HG02943 (cell line): ENCODE results near the gene SPTSSA.
"Not testable (repeated sequence)": the region's sequence is repeated elsewhere in the genome, so short reads cannot be mapped to it uniquely, and the experiment has no call there.

Experiments
- ATAC-seq: cut with Tn5 transposase; IDR thresholded peaks from one replicate; pipeline ENCODE4 v1.9.1; 2021; ENCODE audit warnings: mild to moderate bottlenecking, low read depth, moderate library complexity; ENCODE audit not compliant: unreplicated experiment

SPTSSA gene

GRCh38 chr14:34433957-34434356 lies 28.1 kb downstream of the SPTSSA start:
- no peak for ATAC-seq

GRCh38 chr14:34428102-34428466 lies 34.0 kb downstream of the SPTSSA start:
- ATAC-seq, result not testable (repeated sequence)

GRCh38 chr14:34426313-34427295 lies 35.4 kb downstream of the SPTSSA start:
- no peak for ATAC-seq

- ATAC-seq, result no peak
These were observed 36.8 kb downstream of the SPTSSA start for GRCh38 chr14:34425095-34425851.

- no peak for ATAC-seq
These were observed 37.6 kb downstream of the SPTSSA start for GRCh38 chr14:34424488-34424887.

- ATAC-seq, result no peak
These were observed 38.6 kb downstream of the SPTSSA start for GRCh38 chr14:34423445-34423844.

- ATAC-seq, result no peak
These were observed 41.4 kb downstream of the SPTSSA start for GRCh38 chr14:34420547-34421150.

GRCh38 chr14:34409721-34410120 lies 52.3 kb downstream of the SPTSSA start:
- no peak for ATAC-seq

GRCh38 chr14:34407951-34408350 lies 54.1 kb downstream of the SPTSSA start:
- no peak for ATAC-seq

GRCh38 chr14:34404416-34404815 lies 57.6 kb downstream of the SPTSSA start:
- no peak for ATAC-seq

GRCh38 chr14:34403646-34404045 lies 58.4 kb downstream of the SPTSSA start:
- ATAC-seq, result no peak

- ATAC-seq, result no peak
These were observed 64.0 kb downstream of the SPTSSA start for GRCh38 chr14:34398024-34398423.

- no peak for ATAC-seq
These were observed 74.0 kb downstream of the SPTSSA start for GRCh38 chr14:34387974-34388516.

GRCh38 chr14:34386865-34387485 lies 75.1 kb downstream of the SPTSSA start:
- no peak for ATAC-seq

- ATAC-seq, result not testable (repeated sequence)
These were observed 76.2 kb downstream of the SPTSSA start for GRCh38 chr14:34385881-34386280.

GRCh38 chr14:34383839-34384238 lies 78.2 kb downstream of the SPTSSA start:
- no peak for ATAC-seq
